ENCODE results near the gene KNL1. TPM values are rescaled to one million over a fixed set of nuclear protein-coding genes. Genes with fewer than 3 reads are reported as not detected.
"Not testable (repeated sequence)": the region's sequence is repeated elsewhere in the genome, so short reads cannot be mapped to it uniquely, and the experiment has no call there.

The KNL1 gene
- polyA plus RNA-seq, 4 donors, result 14.6 to 28.5 (median 20.8) TPM

GRCh38 chr15:40660686-40661085 is 66.6 kb downstream of the KNL1 start:
- DNase-seq (ENCODE audit: low read depth in 4 of 4, low spot score in 2 of 4), result no peak

GRCh38 chr15:40664909-40665308 is 70.9 kb downstream of the KNL1 start:
- no peak for DNase-seq (ENCODE audit: low read depth in 4 of 4, low spot score in 2 of 4)

- DNase-seq (ENCODE audit: low read depth in 4 of 4, low spot score in 2 of 4), result not testable (repeated sequence)
These were observed 82.2 kb downstream of the KNL1 start for GRCh38 chr15:40676290-40676689.

DNA sequence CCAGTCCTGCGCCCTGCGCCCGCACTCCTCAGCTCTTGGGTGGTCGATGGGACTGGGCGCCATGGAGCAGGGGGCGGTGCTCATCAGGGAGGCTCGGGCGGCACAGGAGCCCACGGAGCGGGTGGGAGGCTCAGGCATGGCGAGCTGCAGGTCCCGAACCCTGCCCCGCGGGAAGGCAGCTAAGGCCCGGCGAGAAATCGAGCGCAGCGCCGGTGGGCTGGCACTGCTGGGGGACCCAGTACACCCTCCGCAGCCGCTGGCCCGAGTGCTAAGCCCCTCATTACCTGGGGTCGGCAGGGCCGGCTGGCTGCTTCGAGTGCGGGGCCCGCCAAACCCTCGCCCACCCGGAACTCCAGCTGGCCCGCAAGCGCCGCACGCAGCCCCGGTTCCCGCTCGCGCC is 82.9 kb downstream of the KNL1 start:
- DNase-seq (ENCODE audit: low read depth in 4 of 4, low spot score in 2 of 4), result not testable (repeated sequence)

- no peak for DNase-seq (ENCODE audit: low read depth in 4 of 4, low spot score in 2 of 4)
These were observed 86.1 kb downstream of the KNL1 start for GRCh38 chr15:40680151-40680550.

DNA sequence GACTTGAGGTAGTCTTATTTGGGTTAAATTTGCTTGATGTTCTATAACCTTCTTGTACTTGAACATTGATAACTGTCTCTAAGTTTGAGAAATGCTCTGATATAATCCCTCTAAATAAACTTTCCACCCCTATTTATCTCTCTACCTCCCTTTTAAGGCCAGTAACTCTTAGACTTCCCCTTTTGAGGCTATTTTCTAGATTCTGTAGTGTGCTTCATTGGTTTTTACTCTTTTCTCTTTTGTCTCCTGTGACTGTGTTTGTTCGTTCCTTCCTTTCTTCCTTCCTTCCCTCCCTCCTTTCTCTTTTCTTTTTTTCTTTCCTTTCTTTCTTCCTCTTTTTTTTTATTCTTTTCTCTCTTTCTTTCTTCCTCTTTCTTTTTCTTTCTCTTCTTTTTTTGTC is 86.9 kb downstream of the KNL1 start:
- not testable (repeated sequence) for DNase-seq (ENCODE audit: low read depth in 4 of 4, low spot score in 2 of 4)

- no peak for DNase-seq (ENCODE audit: low read depth in 4 of 4, low spot score in 2 of 4)
These were observed 90.3 kb downstream of the KNL1 start for GRCh38 chr15:40684381-40684780.

DNA sequence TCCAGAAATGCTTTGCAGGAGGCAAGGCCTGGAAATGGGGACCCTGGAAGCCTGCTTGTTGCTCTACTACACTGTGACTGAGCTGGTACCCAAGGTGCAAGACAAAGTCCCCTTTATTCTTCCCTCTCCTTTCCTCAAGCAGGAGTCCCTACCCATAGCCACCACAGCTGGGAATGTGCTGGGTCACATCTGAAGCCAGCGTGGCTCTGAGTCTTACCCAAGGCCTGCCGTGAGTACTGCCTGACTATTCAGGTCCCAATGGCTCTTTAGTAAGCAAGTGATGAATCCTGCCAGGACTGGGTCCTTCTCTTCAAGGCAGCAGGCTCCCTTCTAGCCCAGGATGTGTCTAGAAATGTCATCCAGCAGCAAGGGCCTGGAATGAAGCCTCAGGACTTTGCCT is 91.3 kb downstream of the KNL1 start:
- no peak for DNase-seq (ENCODE audit: low read depth in 4 of 4, low spot score in 2 of 4)

GRCh38 chr15:40688932-40689799 is 95.1 kb downstream of the KNL1 start:
- DNase-seq (ENCODE audit: low read depth in 4 of 4, low spot score in 2 of 4), result no peak

GRCh38 chr15:40691737-40692136 is 97.7 kb downstream of the KNL1 start:
- DNase-seq (ENCODE audit: low read depth in 4 of 4, low spot score in 2 of 4), result no peak

DNA sequence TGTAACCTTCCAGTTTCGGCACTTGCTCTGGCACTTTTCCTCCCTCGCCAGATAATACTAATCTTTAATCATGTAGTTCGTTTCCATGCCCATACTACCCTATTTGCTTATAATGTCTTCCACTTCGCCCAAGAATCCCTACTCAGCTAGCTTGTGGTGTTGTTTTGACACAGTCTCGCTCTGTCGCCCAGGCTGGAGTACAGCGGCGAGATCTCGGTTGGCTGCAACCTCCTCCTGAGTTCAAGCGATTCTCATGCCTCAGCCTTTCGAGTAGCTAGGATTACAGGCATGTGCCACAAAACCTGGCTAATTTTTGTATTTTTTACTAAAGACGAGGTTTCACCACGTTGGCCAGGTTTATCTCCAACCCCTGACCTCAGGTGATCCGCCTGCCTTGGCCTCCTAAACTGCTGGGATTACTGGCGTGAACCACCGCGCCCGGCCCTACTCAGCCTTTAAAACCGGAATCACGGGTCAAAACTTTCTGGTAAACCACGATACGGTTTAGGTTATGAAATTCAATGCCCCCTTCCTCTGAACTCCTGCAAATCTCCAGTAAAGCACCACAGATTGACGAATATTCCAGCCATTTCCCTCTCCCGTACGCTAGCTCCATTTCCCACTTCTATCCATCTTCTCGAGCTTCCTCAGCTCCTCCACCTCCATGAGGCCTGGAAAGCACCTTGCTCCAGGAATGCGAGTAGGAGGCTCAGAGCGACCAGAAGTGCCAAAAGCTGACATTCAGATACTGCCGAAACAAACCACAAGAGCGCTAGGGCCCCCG is 100.0 kb downstream of the KNL1 start:
- DNase-seq (ENCODE audit: low read depth in 4 of 4, low spot score in 2 of 4), result peak in 3 of 4 donors; percentile 2 to 52 (median 4)

- DNase-seq (ENCODE audit: low read depth in 4 of 4, low spot score in 2 of 4), result peak; percentile 79 to 92 (median 90)
These were observed 100.8 kb downstream of the KNL1 start, which contains the start of gene RAD51 for GRCh38 chr15:40694688-40695468. Gene RAD51, plus strand, starts transcription at chr15:40695174. Its CDS starts 3,585 bp downstream, at chr15:40698759.

- peak in 2 of 4 donors; percentile 2 to 4 for DNase-seq (ENCODE audit: low read depth in 4 of 4, low spot score in 2 of 4)
These were observed 101.4 kb downstream of the KNL1 start for GRCh38 chr15:40695469-40695890.

DNA sequence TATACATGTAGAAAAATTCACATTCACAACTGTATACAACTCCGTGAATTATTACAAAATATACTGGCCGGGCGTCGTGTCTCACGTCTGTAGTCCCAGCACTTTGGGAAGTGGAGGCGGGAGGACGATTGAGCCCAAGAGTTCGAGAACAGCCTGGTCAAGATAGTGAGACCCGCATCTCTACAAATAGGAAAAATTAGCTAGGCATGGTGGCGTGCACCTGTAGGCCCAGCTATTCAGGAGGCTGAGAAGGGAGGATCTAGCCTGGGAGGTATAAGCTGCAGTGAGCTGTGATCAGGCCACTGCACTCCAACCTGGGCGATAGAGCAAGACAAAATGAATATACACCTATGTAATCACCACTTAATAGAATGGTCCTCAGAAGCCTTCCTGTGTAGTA is 102.2 kb downstream of the KNL1 start:
- no peak for DNase-seq (ENCODE audit: low read depth in 4 of 4, low spot score in 2 of 4)

- DNase-seq (ENCODE audit: low read depth in 4 of 4, low spot score in 2 of 4), result no peak
These were observed 103.9 kb downstream of the KNL1 start for GRCh38 chr15:40697916-40698315.

GRCh38 chr15:40702077-40702476 is 108.0 kb downstream of the KNL1 start:
- peak in 1 of 4 donors; percentile 2 for DNase-seq (ENCODE audit: low read depth in 4 of 4, low spot score in 2 of 4)

- DNase-seq (ENCODE audit: low read depth in 4 of 4, low spot score in 2 of 4), result no peak
These were observed 112.1 kb downstream of the KNL1 start for GRCh38 chr15:40706121-40706520.
